Endothelial cell of umbilical vein (primary cell): ENCODE results near the gene PCYOX1L. TPM values are rescaled to one million over a fixed set of nuclear protein-coding genes. Genes with fewer than 3 reads are reported as not detected.
A peak's percentile ranks its signal among the peaks of the same experiment; 100 is the strongest.

Experiments
- BruUV-seq: library from RNA; stranded (reverse); fragments of 400-500 nt; replicated peaks from 2 replicates; lab custom pipeline; 2021; lab: Mats Ljungman, UMichigan
- CTCF ChIA-PET: fragments of 300-600, 350-600 bp; sonication (Branson Sonifier 250); formaldehyde crosslinking; loops from one replicate; lab custom pipeline; 2021; ENCODE audit warnings: antibody characterized with exemption, inconsistent platforms; lab: Charles Lee
- POLR2A ChIA-PET: fragments of 300-600, 350-600 bp; sonication (Branson Sonifier 250); formaldehyde crosslinking; loops from one replicate; lab custom pipeline; 2021; ENCODE audit warnings: antibody characterized with exemption, inconsistent platforms; lab: Charles Lee
- DNase-seq: peaks from one replicate; pipeline ENCODE4 v3.0.0-alpha.2; 2011; ENCODE audit warnings: low read depth, low spot score
- FAIRE-seq: peaks from 2 replicates; lab custom pipeline; 2011; peaks lifted over from hg19 to GRCh38; lab: Jason Lieb, UNC
- H2AFZ ChIP-seq: 2 replicates; pipeline ENCODE4 v1.6.0; 2012; ENCODE audit warnings: low read depth, low read length, control low read depth, inconsistent platforms
- H3K27ac ChIP-seq: 2 replicates; pipeline ENCODE4 v1.5.1; 2011; ENCODE audit warnings: low read depth, mild to moderate bottlenecking, control low read depth, low read length, moderate library complexity; ENCODE audit not compliant: insufficient read depth
- H3K27me3 ChIP-seq, 2 experiments: 2 replicates each; pipeline versions ENCODE4 v1.6.0 to v1.6.1; 2011; ENCODE audit warnings: low read length in 2 of 2, mixed read lengths in 1 of 2; ENCODE audit not compliant: control insufficient read depth in 2 of 2, insufficient read depth in 2 of 2
- H3K36me3 ChIP-seq, 2 experiments: 2 replicates in 1 of 2; 3 replicates in 1 of 2; pipeline ENCODE4 v1.5.1; 2011; ENCODE audit warnings: low read length in 2 of 2, mild to moderate bottlenecking in 1 of 2, moderate library complexity in 1 of 2; ENCODE audit not compliant: control insufficient read depth in 2 of 2, insufficient read depth in 2 of 2; ENCODE audit errors: extremely low read depth in 1 of 2
- H3K4me1 ChIP-seq: 3 replicates; pipeline ENCODE4 v1.5.1; 2011; ENCODE audit warnings: mild to moderate bottlenecking, low read length; ENCODE audit not compliant: control insufficient read depth, insufficient read depth; ENCODE audit errors: extremely low read depth
- H3K4me2 ChIP-seq: 2 replicates; pipeline ENCODE4 v1.6.1; 2011; ENCODE audit warnings: low read length, control low read depth, mixed read lengths; ENCODE audit not compliant: insufficient read depth
- H3K4me3 ChIP-seq, 3 experiments: fragments of 200-600 bp in 1 of 3; sonication (generic), shearing (Covaris generic) in 1 of 3; replicated peaks in 1 of 3; 2 replicates each; pipeline ENCODE4 v1.5.1; 2011 to 2016; ENCODE audit warnings: control low read depth in 3 of 3, low read length in 3 of 3, mild to moderate bottlenecking in 2 of 3, inconsistent platforms in 1 of 3, low read depth in 1 of 3, moderate library complexity in 1 of 3; ENCODE audit not compliant: insufficient read depth in 1 of 3
- H3K79me2 ChIP-seq: 2 replicates; pipeline ENCODE4 v1.6.0; 2012; ENCODE audit warnings: low read length, inconsistent platforms; ENCODE audit not compliant: control insufficient read depth, insufficient read depth
- H3K9ac ChIP-seq: replicated peaks from 2 replicates; pipeline ENCODE3; 2011; ENCODE audit warnings: low read length, control low read depth; ENCODE audit not compliant: insufficient read depth; ENCODE audit errors: extremely low read depth
- H3K9me1 ChIP-seq: replicated peaks from 3 replicates; pipeline ENCODE4 v1.6.0; 2011; ENCODE audit warnings: mild to moderate bottlenecking, low read length; ENCODE audit not compliant: control insufficient read depth, insufficient read depth; ENCODE audit errors: extremely low read depth
- H3K9me3 ChIP-seq: replicated peaks from 2 replicates; pipeline ENCODE4 v1.5.1; 2012; ENCODE audit warnings: low read length, inconsistent platforms; ENCODE audit not compliant: control insufficient read depth, insufficient read depth
- H4K20me1 ChIP-seq: replicated peaks from 2 replicates; pipeline ENCODE3; 2011; ENCODE audit warnings: mild to moderate bottlenecking, low read length; ENCODE audit not compliant: control insufficient read depth, insufficient read depth; ENCODE audit errors: extremely low read depth
- CTCF ChIP-seq, 2 donors: IDR thresholded peaks; 1 replicate in 1 of 2; 2 replicates in 1 of 2; pipeline ENCODE4 v1.5.1; 2011; ENCODE audit warnings: low read length in 2 of 2, mild to moderate bottlenecking in 2 of 2, moderate library complexity in 2 of 2, control low read depth in 1 of 2, inconsistent platforms in 1 of 2, low read depth in 1 of 2; ENCODE audit not compliant: insufficient read depth in 1 of 2; ENCODE audit errors: extremely low read depth in 1 of 2
- EZH2 ChIP-seq: IDR thresholded peaks from 2 replicates; pipeline ENCODE4 v1.6.1; 2012; ENCODE audit warnings: borderline replicate concordance, low read depth, mild to moderate bottlenecking, moderate library complexity, low read length, inconsistent platforms; ENCODE audit not compliant: severe bottlenecking
- GATA2 ChIP-seq: IDR thresholded peaks from 2 replicates; pipeline ENCODE4 v1.7.0; 2011; ENCODE audit warnings: low read depth, mild to moderate bottlenecking, moderate library complexity, mixed read lengths, low read length; ENCODE audit not compliant: insufficient read length, insufficient read depth
- JUN ChIP-seq: IDR thresholded peaks from 2 replicates; pipeline ENCODE4 v1.6.1; 2011; ENCODE audit warnings: borderline replicate concordance, low read depth; ENCODE audit not compliant: insufficient read length, insufficient read depth
- MYC ChIP-seq: IDR thresholded peaks from one replicate; pipeline ENCODE4 v1.6.1; 2011; ENCODE audit warnings: mild to moderate bottlenecking, low read depth, low read length
- POLR2AphosphoS5 ChIP-seq: IDR thresholded peaks from 2 replicates; pipeline ENCODE4 v1.6.1; 2012; ENCODE audit warnings: low read depth, mild to moderate bottlenecking, control low read depth, low read length, moderate library complexity; ENCODE audit not compliant: insufficient read depth
- dilution Hi-C: fragments of 300-500 bp; cut with MboI; formaldehyde crosslinking; loops from one replicate; pipeline ENCODE4 v1.15.0; 2019; ENCODE audit warnings: low sequenced_read_pairs; ENCODE audit not compliant: extremely low pct_ligation_motif_present
- intact Hi-C: fragments of 100-400 bp; cut with micrococcal nuclease; formaldehyde crosslinking; loops from one replicate; pipeline ENCODE4 v1.10.0; 2022
- polyA plus RNA-seq, 4 experiments: library from polyadenylated mRNA; depleted of rRNA in 3 of 4; stranded (reverse) in 3 of 4; unstranded in 1 of 4; fragments of >200 nt; gene quantifications; 2 replicates each; pipeline versions ENCODE4 v1.2.1 to v1.2.3, GENCODE V29; 2011 to 2012; ENCODE audit warnings: missing spikeins in 1 of 4
- total RNA-seq: library from RNA; stranded (reverse); gene quantifications from 2 replicates; pipeline ENCODE4 v1.2.3, GENCODE V29; 2021

The PCYOX1L gene
- total and polyA plus RNA-seq, 2 donors (not counting 3 experiments of a cell fraction or from before 2014, with no cell fraction given) = 23.3 to 28.1 TPM

DNA sequence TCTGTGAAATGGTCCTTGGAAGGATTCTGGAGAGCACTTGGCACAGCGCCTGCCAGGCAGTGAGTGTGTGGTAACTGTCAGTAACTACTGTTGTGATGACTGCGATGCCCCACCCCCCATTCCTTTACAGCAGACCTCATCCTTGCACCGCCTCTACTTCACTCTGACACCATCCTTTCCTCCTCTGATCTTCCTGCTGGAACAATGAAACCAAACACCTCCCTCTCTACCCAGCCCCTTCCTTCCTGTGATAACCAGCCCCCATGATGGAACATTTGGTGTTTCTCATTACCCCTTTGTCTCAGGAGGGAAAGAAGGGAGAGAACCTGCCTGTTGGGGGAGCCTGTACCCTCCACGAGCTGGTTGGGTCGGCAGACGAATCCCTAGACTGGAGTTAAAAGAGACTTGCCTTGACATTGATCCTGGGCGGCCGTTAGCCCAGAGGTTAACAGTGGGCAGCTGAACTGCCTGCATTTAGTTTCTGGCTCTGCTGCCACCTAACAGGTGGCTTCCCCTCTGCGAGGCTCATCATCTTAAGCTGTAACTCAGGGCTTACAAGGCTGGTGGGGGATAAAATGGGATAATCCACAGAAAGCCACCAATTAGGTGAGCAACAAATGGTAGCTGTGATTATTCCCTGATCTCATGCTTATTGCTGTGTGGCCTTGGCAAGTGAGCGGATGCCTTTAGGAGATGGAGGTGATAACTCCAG is 46.7 kb upstream of the PCYOX1L start:
- TF ChIP-seq MYC = no peak
- TF ChIP-seq JUN = peak; percentile 36
- TF ChIP-seq POLR2AphosphoS5 = peak; percentile 27
- intact Hi-C loops = loop anchor here (1.0 to 5.0 kb wide), 6 partner anchors 12 to 252 kb away; partner anchors contain the start of gene GRPEL2
- H3K27me3 ChIP-seq = no peaks in the 10 kb centered on the region
- peak overlapping the region; percentile 44 for H3K9ac ChIP-seq
- DNase-seq (peak; percentile 78), FAIRE-seq (peak; percentile 92)
- H4K20me1 ChIP-seq = no peaks in the 10 kb centered on the region
- H3K9me1 ChIP-seq = no peaks in the 10 kb centered on the region
- CTCF ChIA-PET = interaction anchor here (0.6 to 4.4 kb wide), 12 partner anchors 9 to 254 kb away, joined by 3 to 26 read pairs (median 4); no protein-coding TSS in a partner anchor
- H3K36me3 ChIP-seq = peaks cover 0 to 3% of the 10 kb centered on the region in 2 experiments
- POLR2A ChIA-PET = interaction anchor here (1.4 kb wide), 1 partner anchor 11 kb away, joined by 3 read pairs; no protein-coding TSS in a partner anchor
- peak overlapping the region; percentile 77 for H3K27ac ChIP-seq
- peak overlapping the region; percentile 16 for H2AFZ ChIP-seq
- H3K9me3 ChIP-seq = no peaks in the 10 kb centered on the region
- no peak overlapping the region for H3K4me3 ChIP-seq
- H3K79me2 ChIP-seq = no peaks in the 10 kb centered on the region
- dilution Hi-C loops = no loop called here
- TSS peak; percentile 92 for BruUV-seq
- peaks cover 23% of the 10 kb centered on the region for H3K4me1 ChIP-seq
- peak overlapping the region; percentile 23 for H3K4me2 ChIP-seq

GRCh38 chr5:149313151-149313841 is 44.5 kb upstream of the PCYOX1L start:
- Histone ChIP-seq H3K27me3 (no peaks in the 10 kb centered on the region), H3K4me1 (peaks cover 23% of the 10 kb centered on the region), H3K27ac (no peak overlapping the region), H2AFZ (no peak overlapping the region), H3K79me2 (no peaks in the 10 kb centered on the region), H3K9me1 (no peaks in the 10 kb centered on the region), H3K4me2 (no peak overlapping the region), H3K4me3 (no peak overlapping the region), H3K36me3 (peaks cover 0 to 3% of the 10 kb centered on the region in 2 experiments), H3K9ac (no peak overlapping the region), H3K9me3 (no peaks in the 10 kb centered on the region), H4K20me1 (no peaks in the 10 kb centered on the region)
- no peak for FAIRE-seq
- intact Hi-C loops (loop anchor here (5.0 kb wide), 1 partner anchor 34 kb away; the partner anchor contains the start of gene GRPEL2), dilution Hi-C loops (no loop called here)
- TF ChIP-seq GATA2 (no peak), EZH2 (no peak), JUN (no peak), CTCF (IDR thresholded peaks at IDR 0.05; ENCODE audit: extremely low read depth in 1 of 2, insufficient read depth in 1 of 2, low read depth in 1 of 2, low read length in 2 of 2) (no peak)
- ChIA-PET POLR2A (no interaction called here), CTCF (interaction anchor here (0.9 to 3.2 kb wide), 7 partner anchors 8 to 118 kb away, joined by 3 to 14 read pairs (median 6); partner anchors contain the start of gene PCYOX1L)
- no peak for DNase-seq
- BruUV-seq = no TSS peak
